Stimulated activated CD8-positive, alpha-beta memory T cell treated with anti-CD3 and anti-CD28 coated beads, Interleukin-7, amount 100 ng/mL, for 48 hours (primary cell): ENCODE data around the gene PARD3.
"Not testable (repeated sequence)": the region's sequence is repeated elsewhere in the genome, so short reads cannot be mapped to it uniquely, and the experiment has no call there.

Experiments
- DNase-seq, 2 donors: peaks; one replicate each; pipeline ENCODE4 v3.0.0-alpha.2; 2020; ENCODE audit warnings: low read depth in 1 of 2; ENCODE audit errors: extremely low read depth in 1 of 2

Gene PARD3

DNA sequence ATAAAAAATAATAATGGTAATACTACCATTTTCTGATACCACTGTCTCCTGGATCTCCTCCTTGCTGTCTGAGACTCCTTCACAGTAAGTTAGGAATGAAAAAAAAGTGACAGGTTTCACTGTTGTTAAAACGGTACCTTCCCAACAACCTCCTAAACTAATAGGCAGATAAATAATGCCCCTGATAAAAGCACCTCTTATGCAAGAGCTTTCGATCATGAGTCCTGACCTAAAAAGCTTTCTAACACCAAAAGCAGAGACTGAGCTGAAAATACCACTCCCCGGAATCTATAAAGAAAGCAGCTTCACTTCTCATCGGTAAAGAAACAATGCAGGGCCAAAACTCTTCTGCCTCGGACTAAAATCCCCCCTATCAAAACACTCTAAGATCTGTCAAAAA is 14.5 kb downstream of the PARD3 start:
- no peak for DNase-seq

GRCh38 chr10:34798654-34799053 is 16.4 kb downstream of the PARD3 start:
- DNase-seq: no peak

GRCh38 chr10:34797155-34797554 is 17.9 kb downstream of the PARD3 start:
- DNase-seq: no peak

- DNase-seq: no peak
Measured at GRCh38 chr10:34796133-34796532, 19.0 kb downstream of the PARD3 start.

DNA sequence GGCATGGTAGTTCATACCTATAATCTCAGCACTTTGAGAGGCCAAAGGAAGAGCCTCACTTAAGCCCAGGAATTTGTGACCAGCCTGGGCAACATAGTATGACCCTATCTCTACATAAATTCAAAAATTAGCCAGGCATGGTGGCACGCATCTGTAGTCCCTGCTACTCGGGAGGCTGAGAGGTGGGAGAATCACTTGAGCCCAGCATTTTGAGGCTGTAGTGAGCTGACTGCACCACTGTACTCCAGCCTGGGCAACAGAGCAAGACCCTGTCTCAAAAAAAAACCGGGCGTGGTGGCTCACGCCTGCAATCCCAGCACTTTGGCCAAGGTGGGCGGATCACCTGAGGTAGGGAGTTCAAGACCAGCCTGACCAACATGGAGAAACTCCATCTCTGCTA is 19.8 kb downstream of the PARD3 start:
- DNase-seq: no peak

GRCh38 chr10:34794835-34795234 is 20.3 kb downstream of the PARD3 start:
- DNase-seq: no peak

GRCh38 chr10:34793581-34793980 is 21.5 kb downstream of the PARD3 start:
- DNase-seq: not testable (repeated sequence)

GRCh38 chr10:34792881-34793280 is 22.2 kb downstream of the PARD3 start:
- no peak for DNase-seq

DNA sequence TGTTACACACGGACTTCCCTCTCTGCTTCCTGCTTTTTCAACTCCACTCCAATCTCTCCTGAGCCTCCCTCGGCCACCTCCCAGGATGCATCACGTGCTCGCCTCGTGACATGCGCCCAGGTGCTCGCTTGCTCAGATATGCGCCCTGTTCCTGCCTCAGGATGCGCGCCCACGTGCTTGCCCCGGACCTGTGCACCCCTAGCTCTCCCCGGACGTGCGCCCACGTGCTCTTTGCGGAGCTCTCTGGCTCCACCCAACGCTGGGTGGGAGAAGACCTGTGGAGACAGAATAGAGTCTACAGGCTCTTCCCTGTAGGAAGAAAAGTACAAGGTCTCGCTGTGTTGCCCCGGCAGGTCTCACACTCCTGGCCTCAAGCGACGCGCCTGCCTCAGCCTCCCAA is 23.1 kb downstream of the PARD3 start:
- no peak for DNase-seq

GRCh38 chr10:34791228-34791627 is 23.9 kb downstream of the PARD3 start:
- DNase-seq: no peak

DNA sequence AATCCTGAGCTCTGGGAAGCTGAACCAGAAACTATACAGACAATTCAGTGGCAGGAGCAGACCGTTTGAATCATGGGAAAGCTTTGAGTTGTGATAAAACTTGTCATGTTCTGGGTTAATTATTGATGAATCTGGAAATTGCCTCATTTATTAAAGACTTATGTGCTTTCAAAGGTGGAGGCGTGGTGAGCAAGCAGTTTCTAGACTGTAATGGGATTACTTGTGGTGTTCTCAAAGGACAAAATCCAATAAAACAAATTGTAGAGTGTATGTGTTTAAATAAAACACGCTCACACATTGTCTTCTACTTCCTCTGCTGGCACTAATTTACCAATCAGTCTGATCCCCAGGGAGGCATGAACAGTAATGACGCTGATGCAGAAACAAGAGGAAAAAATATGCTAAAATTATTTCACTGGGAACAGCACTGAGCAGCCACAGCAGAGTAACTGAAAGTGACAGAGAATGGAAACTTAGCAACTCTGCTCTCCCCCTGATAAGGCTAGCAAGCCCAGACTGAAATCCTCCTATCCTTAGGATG is 25.1 kb downstream of the PARD3 start:
- DNase-seq: no peak

- DNase-seq: no peak
Measured at GRCh38 chr10:34786464-34786863, 28.6 kb downstream of the PARD3 start.

DNA sequence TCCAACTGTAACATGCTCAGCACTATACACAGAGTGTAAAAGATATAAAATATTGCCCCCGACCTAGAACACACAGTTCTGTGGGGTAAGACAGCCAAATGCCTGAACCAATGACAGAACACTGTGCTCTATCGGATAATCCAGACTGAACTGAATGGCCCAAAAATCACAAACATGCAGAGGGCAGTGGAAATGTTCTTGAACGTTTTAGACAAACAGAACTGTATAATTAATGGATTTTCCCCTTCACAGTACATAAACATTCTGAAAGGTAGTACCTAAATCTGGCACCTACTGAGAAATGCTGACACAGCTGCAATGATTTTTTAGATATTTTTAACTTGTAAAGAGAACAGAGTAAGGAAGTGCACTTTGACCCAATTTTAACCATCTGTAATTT is 33.4 kb downstream of the PARD3 start:
- DNase-seq: no peak

GRCh38 chr10:34780818-34781380 is 34.2 kb downstream of the PARD3 start:
- no peak for DNase-seq

- DNase-seq: no peak
Measured at GRCh38 chr10:34778237-34778636, 36.9 kb downstream of the PARD3 start.

- no peak for DNase-seq
Measured at GRCh38 chr10:34776090-34776690, 38.9 kb downstream of the PARD3 start.

- no peak for DNase-seq
Measured at GRCh38 chr10:34775044-34775637, 40.0 kb downstream of the PARD3 start.

GRCh38 chr10:34773636-34774630 is 41.2 kb downstream of the PARD3 start:
- no peak for DNase-seq

- no peak for DNase-seq
Measured at GRCh38 chr10:34771525-34771924, 43.6 kb downstream of the PARD3 start.

DNA sequence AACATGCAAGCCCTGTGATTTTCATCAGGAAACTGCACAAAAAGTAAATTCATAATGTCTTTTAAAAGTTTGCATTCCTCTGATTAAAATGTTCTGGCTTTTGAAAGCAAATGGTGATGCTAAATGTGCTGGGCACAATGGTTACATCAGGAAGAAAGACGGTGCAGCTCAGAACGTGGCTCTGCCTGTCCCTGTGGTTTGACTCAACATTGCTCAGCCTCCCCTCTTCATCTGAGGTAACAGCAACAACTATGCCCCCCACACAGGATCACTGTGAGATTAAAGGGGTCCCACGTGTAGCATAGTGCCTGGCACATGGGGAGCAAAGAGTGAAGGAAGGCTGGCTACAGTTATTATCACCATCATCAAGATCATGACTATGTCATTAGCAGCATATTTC is 44.0 kb downstream of the PARD3 start:
- DNase-seq: no peak

- no peak for DNase-seq
Measured at GRCh38 chr10:34769899-34770298, 45.2 kb downstream of the PARD3 start.
